Measurements from ENCODE around the gene PPP3R1.

GRCh38 chr2:68193787-68194372 lies 58.5 kb downstream of the PPP3R1 start:
- TF ChIP-seq CTCF (IDR thresholded peaks at IDR 0.05; ENCODE audit: low read depth, low read length, poor library complexity, severe bottlenecking) (no peak), EZH2phosphoT487 (IDR thresholded peaks at IDR 0.05; ENCODE audit: borderline replicate concordance, low read length) (no peak)

Measured in DOHH2 (cell line).